ENCODE measurements around the gene CFAP92.

CFAP92 gene

DNA sequence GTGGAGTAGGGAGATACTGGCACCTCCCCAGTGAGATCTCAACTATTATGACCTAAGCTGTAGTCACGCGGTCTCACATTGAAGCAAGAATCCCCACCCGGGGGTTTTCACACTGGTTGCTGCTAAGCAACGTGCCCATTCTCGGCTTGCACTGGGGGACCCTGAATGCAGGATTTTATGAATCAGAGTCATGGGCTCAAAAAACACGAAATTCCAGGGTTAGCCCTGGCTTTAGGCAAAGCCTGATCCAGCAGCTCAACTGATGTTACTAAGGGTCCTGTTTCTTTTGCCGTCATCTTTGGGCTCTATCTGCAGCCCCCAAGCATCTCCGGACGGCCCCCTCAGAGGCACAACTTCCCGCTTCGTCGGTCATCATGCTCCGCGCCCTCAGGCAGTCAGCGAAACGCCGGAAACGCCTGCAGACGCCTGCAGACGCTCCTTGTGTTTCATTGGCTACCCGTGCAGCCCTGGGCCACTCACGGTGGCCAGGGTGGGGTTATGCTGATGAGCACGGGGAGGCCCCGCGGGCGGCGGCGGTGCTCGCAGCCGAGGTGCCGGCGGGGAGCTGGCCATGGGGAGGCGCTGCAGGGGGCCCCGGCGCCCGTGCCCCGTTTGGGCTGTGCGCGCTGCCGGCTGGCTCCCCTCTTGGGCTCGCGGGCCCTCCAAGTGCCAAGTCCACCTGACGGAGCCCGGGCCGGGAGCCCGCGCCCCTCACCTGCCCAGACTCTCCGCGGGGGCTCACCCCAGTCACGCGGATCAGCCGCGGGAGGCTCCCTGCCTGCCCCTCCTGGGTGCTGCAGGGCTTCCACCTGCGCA lies 33.1 kb upstream of the CFAP92 start:
- DNase-seq, result peak in 52 of 56 donors; percentile 7 to 84 (median 62)

DNA sequence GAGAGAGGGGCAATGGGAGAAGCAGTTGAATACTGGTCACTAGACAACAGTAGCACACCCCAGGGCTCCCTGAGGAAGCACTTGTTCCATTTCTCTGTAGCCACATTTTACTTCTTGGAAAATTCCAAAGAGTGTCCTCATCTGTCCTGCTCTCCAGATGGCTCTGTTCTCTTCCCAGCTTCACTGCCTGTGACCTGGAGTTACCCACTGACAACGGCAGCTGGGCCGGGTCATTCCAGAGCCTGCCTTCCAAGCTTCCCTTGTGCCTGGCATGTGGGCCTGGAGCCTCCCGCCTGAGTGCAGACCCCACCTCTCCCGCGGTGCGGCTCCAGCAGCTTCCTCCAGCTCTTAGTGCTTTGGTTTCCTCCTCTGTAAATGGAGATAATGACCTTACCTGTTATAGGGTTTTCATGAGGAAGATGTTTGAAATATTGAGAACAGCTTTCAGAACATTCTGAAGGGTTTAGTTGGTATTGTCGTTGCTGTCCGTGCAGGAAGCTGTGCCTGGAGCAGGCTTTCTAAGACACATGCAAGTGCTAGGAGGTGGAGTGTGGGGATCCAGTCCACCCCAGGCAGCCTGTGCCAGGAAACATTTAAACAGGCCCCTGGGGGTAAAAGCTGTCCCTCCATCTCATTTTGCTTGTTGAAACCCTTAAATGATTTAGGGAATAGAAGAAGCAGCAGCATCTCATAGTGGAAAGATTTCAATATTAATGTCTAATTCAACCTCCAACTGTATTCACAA lies 32.0 kb upstream of the CFAP92 start:
- DNase-seq, result no peak

DNA sequence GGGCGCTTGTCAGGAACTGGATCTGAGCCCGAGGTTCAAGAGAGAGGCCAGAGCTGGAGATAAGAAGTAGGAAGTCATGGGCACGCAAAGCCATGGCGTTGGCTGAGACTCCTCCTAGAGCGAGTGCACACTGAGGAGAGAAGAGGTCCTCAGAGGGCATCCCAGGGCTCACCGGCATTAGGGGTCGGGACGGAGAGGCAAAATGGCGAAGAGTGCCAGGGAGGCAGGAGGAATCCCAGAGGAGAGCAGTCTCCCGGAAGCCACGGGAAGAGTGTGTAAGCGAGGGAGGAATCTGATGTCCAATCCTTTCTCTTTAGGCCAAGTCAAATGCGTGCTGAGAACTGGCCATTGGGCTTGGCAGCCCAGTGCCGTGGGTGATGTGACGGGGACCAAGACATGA lies 31.2 kb upstream of the CFAP92 start:
- DNase-seq, result no peak

DNA sequence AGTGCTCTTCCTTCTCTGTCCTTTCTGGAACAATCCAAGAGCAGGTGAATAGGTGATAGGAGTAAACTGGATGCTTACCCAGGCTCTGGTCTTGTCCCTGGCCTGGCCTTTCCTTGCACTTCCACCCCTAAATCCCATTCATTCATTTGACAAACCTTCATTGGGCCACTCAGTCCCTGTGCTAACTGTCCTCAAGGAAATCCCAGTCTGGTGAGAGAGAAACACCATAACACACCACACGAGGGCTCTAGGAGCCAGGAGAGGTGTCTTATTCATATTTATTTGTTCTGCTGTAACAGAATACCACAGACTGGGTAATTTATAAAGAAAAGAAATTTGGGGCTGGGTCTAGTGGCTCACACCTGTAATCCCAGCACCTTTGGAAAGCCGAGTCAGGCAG lies 30.0 kb upstream of the CFAP92 start:
- no peak for DNase-seq

DNA sequence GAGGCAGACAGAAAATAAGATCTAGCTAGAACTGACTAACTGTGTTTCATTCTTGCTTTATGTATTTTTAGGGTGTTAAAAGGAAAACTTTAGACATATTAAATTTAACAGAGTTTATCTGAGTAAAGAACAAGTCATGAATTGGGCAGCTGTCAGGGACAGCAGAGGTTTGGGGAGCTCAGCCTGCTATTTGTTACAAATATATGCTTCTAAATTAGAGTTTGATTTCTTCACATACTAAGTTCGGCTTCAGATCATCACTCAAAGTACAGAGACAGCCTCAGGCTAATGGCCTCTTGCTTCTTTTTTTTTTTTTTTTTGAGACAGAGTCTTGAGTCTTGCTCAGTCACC lies 29.1 kb upstream of the CFAP92 start:
- no peak for DNase-seq

DNA sequence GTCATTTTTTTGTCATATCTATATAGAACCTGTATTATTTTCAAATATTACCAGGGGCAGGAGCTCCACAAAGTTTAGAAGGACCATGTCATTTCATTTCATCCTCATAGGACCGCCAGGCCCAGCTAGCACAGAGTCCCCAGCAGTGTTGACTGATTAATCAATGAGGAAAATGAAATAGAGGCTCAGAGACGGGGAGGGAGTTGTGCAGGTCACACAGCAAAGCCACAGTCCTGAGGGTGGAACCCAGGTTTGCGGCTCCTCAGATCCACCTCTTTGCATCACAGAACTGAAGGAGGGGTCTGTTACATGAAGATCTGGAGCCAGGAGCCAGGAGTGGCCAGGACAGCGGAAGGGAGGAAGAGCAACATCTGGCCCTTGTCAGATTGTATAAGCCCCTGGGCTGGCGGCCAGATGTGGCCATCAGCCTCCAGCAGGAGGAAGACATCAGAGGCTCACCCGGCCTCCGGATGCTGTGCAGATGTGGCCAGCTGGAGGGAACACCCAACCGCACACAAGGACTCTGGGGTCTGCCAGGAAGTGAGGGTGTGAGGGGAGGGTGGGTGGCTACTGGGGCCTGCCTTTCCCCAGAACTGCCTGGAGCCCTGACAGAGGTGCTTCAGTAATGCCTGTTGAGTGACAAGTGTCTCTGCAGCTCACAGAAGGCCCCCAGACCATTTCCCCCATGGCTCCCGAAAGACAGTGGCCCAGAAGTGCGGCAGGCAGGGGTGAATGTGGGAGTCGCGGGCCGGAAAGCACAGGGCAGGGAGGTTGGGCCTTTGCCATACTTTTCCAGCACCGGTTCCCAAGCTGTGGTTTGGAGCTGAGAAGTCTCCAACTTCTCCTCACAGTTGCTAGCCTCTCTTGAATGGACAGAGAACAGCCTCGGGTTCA lies 28.5 kb upstream of the CFAP92 start:
- no peak for DNase-seq

DNA sequence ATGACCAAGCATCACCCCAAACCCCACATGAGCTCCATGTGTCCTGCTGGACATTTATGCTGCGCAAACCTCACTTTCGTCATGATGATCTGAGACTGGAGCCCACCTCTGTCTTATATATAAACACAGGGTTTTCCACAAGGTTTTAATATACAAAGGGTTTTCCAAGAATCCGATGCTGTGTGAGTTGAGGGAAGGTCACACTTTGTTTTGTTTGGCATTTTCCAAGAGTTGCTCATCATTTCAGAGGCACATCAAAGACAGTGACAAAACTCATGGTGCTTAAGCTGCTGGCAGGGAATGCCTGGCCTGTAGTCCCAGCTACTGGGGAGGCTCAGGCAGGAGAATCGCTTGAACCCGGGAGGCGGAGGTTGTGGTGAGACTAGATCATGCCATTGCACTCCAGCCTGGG lies 27.3 kb upstream of the CFAP92 start:
- DNase-seq, result no peak

DNA sequence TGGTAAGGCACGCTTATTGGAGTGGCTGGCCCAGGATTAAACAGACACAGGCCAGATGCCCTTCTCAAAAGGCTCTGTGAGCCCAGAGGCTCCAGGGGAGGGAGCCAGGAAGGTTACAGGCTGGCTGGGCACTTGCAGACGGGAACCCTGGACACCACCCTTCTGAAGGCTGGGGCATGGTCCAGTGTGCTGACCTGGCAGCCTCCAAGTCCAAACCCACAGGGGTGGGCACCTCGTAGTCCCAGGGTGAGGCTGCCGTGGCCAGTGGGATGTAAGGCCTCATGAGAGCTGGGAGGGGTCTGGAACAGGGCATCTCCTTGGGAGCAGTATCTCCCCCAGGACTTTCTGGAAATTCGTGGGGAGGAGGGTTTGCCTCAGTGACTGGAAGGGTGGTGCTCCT lies 26.8 kb upstream of the CFAP92 start:
- no peak for DNase-seq

DNA sequence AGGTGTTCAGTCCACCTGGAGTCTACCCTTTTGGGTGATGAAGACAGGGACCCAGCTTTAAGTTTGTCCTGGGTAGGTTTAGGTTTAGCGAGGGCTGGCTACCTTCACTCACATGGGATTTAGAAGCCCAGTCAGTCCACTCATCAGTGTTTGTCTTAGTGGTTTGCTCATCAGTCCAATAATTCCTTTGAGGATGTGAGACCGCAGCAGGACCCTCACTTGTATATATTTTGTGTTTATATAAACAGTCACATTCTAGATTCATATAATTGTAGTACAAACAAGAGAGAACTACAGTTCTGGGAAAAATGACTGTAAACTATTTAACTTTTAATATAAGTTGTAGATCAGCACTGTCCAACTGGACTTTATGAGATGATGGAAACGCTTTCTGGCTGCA lies 25.4 kb upstream of the CFAP92 start:
- no peak for DNase-seq

DNA sequence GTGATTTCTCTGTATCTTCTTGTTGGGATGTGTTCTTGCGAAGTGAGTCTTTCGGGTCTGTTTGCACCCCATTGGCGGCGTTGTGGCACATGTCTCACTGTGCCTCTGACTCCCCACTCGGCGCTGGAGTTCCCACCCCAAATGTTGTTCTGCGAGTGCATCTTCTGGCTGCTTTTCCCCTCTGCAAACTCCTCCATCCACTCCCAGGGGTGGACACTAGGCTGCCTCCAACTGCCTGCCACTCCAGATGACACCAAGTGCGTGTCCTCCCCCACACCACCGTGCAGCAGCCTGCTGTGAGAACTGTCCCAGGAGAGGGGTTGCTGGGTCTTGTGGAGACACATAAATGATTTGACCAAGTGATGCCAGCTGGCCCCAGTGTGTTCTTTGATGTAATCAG lies 24.9 kb upstream of the CFAP92 start:
- no peak for DNase-seq

DNA sequence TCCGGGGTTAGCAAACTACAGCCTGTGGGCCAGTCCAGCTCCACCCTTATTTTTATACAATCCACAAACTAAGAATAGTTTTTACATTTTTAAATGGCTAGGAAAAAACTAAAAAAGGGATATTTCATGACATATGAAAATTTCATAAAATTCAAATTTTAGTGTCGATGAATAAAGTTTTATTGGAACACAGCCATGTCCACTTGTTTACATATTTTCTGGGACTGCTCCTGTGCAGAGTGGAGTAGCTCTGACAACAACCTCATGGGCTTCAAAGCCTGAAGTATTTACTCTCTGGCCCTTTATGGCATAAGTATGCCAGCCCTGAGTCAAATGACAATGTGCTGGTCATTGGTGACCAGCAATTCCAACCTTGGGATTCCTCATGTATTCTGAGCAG lies 24.4 kb upstream of the CFAP92 start:
- DNase-seq, result no peak

DNA sequence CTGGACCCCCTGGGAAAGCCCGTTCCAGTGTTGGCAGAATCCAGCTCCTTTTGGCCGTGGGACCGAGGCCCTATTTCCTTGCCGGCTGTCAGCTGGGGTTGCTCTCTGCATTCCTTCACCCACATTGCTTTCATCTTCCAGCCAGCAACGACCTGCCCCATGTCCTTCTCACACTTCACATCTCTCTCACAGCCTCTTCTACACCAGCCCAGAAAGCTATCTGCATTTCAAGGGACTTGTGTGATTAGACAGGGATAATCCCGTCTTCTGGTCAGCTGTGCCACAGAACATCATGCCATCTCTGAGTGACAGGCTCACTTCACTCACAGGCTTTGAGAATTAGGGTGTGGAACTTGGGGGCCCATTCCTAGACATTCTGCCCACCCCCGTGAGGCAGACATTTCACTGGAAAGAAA lies 23.6 kb upstream of the CFAP92 start:
- no peak for DNase-seq

DNA sequence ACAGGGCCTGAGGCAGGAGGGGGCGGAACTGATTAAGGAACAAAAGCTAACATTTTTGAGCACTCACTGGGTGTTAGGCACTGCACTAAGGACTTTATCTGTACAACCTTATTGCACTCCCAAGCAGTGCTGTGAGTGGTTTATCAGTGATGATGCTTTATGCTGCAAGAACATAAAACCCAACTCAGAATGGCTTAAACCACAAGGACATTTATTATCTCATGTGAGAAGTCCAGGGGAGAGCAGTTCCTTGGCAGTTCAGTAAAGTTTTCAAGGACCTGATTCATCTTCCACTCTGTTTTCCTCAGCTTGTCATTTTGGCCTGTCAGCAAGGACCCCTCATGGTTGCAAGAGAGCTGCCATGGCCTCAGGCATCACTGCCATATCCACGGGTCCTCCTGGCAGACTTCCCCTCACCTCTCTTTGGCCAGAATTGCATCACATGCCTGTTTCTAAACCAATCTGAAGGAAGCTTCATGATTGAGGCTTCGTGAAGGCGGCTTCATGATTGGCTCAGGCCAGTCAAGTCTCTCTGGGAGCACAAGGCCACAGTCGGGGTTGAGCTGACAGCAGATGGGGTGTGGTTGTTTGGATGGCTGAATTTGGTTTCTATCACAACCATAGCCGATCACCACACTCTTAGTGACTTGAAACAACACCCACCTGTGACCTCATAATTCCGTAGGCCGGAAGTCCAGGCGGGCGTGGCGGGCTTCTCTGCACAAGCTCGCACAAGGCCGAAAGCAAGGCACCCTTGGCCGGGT lies 23.0 kb upstream of the CFAP92 start:
- DNase-seq, result no peak

DNA sequence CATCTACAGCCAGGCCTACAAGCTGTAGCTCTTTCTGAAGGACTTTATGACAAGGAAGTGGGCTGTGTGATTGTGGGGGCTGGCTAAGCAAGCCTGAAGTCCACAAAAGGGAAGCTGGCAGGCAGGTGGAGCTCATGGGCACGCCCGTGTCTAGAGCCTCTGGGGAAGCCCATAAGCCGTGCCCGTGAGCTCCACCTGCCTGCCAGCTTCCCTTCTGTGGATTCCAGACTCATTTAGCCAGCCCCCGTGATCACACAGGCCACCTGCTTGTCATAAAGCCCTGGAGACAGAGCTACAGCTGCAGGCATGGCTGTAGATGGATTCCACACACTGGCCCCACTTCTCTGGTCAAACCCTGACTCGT lies 22.5 kb upstream of the CFAP92 start:
- peak in 11 of 56 donors; percentile 10 to 35 (median 18) for DNase-seq

DNA sequence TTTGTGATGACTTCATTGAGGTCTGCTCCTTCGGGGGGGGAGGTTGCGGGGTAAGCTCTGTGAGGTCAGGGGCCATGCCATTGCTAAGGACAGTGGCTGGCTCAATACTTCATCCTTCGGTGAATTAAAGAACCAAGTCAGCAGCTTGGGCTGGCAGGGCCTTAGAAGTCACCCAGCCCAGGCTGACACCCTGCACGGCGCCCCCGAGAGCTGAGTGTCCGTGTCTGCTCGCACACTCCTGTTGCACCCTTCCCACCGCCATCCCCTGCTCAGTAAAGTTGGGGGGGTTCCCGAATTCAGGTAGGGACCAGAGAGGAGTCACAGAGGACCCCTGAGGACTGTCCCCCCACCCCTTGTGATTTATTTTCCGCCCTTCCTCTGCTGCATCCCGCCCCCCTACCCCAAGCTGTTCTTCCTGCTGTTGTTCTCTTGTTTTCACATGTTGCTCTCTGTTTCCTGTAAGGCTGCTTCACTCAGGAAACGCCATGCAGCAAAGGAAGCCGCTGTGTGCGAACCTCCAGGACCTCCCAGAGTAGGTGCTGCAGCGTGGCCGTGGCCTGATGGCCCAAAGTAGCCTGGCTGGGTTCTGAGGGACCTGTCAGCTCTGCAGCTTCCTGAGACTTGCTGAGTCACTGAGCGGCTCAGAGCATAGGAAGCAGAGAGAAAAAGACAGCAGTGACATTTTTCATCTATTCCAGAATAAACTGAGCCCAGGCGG lies 21.7 kb upstream of the CFAP92 start:
- DNase-seq, result peak in 6 of 56 donors; percentile 8 to 60 (median 18)

DNA sequence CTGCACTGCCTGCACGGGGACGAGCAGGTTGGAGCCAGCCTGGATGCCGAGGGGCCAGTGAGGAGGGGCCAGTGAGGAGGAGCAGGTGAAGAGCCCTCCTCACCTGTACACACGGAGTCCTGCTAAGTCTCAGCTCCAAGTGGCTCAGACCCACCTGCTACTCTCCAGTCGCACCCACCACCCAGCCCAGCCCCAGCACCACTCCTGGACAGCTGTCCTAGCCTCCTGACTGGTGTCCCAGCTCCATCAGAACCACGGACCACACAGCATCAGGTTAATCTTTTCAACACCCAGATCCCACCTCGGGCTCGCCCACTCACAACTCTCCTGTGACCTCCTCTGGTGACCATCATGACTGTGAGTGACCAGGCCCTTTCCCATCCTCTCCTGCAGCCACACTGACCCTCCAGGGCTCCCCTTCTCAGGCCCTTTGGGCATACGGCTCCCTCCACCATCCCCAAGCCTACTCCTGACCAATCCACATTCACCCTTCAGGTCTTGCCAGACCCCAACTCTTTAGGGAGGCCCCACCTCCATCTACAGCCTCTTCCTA lies 21.0 kb upstream of the CFAP92 start:
- no peak for DNase-seq

DNA sequence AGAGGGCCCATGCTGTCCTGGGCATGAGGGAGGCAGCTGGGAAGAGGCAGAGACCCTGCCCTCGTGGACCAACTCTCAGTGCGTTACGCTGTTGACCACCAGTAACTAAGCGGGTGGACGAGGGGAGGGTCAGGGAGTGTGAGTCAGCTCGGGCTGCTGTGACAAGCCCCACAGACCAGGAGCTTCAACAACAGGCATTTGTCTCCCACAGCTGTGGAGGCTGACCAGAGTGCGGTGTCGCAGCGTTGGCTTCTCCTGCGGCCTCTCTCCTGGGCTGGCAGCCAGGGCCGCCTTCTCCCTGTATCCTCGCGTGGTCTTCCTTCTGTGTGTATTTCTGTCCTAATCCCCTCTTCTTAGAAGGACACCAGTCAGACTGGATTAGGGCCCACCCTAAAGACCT lies 20.3 kb upstream of the CFAP92 start:
- DNase-seq, result peak in 19 of 56 donors; percentile 8 to 71 (median 32)

DNA sequence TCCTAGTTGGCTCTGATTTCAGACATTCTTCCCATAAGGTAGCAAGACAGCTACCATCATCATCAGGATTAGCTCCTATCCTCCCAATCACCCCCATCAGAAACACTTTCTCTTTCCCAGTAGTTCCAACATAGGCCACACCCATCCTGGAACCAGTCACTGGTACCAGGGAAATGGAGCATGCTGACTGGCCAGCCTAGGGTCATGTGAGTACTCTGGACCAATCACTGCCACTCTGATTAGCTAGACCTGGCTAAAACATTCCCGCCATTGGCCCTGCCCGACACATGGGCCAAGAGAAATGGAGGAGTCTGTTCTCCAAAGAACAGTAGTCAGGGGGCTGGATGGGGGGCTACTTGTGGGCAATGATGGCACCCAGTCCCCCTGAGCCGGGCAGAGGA lies 19.6 kb upstream of the CFAP92 start:
- DNase-seq, result no peak

DNA sequence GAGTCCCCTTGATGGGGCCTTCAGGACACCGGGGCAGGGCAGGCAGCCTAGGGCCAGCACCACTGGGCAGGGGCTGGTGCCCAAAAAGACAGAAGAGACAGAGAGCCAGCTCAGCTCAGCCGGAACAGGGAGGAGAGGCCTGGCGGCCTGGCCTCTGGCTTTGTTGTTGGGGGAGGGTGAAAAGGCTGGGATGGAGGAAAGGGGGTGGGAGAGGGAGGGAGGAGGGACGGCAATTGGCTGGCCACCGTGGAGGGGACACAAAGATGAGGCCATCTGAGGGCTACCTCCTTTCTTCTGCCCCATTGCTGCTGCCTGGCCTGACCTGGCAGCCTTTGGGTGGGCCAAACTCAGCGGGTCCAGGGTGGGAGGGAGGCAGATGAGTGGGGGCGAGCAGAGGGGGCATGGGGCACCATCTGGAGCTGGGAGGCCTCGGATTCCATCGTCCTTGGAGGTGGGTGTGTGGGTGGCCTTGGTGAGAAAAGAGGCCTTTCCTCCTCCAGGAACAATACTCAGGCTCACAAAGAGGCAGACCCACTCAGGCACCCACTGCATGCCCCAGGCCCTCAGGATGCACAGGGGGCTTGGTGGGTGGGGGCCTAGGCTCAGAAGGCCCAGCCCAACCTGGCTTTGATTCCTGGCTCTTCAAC lies 16.6 kb upstream of the CFAP92 start:
- no peak for DNase-seq

DNA sequence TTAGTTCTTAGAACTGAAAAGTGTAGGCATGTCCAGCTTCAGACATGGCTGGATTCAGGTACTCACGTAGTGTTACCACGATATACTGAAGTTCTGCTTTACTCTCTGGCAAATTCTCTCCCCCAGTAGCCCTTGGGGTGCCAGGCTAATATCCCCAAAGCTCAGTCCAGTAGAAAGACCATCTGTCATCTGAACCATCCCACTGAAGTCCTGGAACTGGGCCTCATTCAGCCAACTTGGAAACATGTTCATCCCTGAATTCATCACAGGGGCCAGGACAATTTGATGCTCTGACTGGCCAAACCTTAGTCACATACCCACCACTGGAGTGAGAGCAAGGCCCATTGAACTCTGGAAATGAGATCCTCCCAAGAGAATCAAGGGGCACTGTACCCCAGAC lies 15.4 kb upstream of the CFAP92 start:
- no peak for DNase-seq

Measured in amygdala (tissue), 56 donors.